ENCODE measurements around the gene GPR87. TPM values are rescaled to one million over a fixed set of nuclear protein-coding genes. Genes with fewer than 3 reads are reported as not detected.

The GPR87 gene
- total and polyA plus RNA-seq, 7 donors, result not detected

DNA sequence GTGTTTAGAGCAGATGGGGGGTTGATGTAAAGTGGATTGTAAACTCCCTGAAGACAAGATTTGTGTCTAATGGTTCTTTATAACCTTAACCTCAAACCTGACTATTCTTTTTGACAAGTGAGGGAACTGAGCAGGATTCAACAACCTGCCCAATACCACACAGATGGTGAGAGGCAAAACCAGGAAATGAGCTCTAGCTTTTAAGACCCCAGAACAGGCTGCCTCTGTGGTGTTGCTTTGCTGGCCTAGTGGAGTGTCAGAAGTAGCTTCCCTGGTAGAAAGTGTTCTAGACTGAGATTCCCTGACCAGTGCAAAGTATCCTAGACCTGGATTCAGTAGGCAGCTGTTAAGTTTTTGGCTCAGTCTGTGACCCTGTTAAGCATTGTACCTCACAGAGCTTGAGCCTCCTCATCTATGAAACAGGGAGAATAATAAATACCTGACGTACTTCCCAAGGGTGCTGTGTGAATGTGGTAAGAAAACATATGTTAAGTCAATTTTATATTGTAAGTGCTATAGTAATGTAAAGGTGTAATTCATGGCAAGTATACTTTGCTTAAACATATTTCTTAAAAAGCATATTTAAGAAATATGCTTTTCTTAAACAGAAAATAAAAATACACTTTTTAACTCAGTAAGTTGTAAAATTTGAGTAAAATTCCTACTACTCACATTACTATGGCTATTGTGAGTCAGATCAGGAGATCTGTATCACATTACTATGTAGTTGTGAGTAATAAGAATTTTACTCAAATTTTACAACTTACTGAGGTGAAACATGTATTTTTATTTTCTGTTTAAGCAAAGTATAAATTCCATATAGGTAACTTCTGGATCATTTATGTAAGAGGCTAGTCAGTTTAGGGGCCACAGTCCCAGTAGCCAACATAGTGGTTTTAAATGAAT is 8.8 kb downstream of the GPR87 start:
- intact Hi-C loops (cut with DNase I), result no loop called here
- ATAC-seq, result no peak
- DNase-seq, result no peak
- Histone ChIP-seq H3K27ac (no peak overlapping the region), H3K9me3 (no peaks in the 10 kb centered on the region), H3K27me3 (ENCODE audit: insufficient read depth in 3 of 3, low read length in 2 of 3) (peaks cover 0 to 7% (median 0%) of the 10 kb centered on the region in 3 donors), H3K4me1 (no peaks in the 10 kb centered on the region), H3K36me3 (ENCODE audit: insufficient read depth in 1 of 2, low read depth in 1 of 2) (no peaks in the 10 kb centered on the region), H3K4me3 (no peak overlapping the region)
- WGBS, 3 donors, result 81 to 85% (median 84%) methylated on average over 1 of the region's 1 CpG
- TF ChIP-seq, protein P1, sequence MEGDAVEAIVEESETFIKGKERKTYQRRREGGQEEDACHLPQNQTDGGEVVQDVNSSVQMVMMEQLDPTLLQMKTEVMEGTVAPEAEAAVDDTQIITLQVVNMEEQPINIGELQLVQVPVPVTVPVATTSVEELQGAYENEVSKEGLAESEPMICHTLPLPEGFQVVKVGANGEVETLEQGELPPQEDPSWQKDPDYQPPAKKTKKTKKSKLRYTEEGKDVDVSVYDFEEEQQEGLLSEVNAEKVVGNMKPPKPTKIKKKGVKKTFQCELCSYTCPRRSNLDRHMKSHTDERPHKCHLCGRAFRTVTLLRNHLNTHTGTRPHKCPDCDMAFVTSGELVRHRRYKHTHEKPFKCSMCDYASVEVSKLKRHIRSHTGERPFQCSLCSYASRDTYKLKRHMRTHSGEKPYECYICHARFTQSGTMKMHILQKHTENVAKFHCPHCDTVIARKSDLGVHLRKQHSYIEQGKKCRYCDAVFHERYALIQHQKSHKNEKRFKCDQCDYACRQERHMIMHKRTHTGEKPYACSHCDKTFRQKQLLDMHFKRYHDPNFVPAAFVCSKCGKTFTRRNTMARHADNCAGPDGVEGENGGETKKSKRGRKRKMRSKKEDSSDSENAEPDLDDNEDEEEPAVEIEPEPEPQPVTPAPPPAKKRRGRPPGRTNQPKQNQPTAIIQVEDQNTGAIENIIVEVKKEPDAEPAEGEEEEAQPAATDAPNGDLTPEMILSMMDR (IDR thresholded peaks at IDR 0.05), result no peak

DNA sequence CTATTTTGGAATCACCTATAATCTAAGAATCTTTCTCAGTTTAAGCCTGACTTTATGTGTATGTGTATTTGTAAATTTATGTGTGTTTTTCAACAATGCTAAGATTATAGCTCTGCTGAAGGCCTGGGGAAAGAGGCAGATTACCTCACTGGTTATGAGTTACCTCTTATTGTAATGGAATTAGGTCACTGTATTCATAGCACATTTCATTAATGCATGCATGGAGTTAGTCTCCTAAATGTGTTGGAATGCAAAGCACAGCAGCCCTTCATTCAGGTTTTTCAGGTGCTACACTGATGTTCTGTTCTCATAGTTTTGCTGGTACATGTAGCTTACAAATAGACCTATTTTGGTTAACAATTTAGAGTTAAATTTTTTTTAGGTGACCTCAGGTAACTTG is 9.5 kb downstream of the GPR87 start:
- ATAC-seq (no peak), DNase-seq (no peak)
- intact Hi-C loops (cut with DNase I), result no loop called here
- Histone ChIP-seq H3K27me3 (ENCODE audit: insufficient read depth in 3 of 3, low read length in 2 of 3) (peaks cover 0 to 7% (median 0%) of the 10 kb centered on the region in 3 donors), H3K36me3 (ENCODE audit: insufficient read depth in 1 of 2, low read depth in 1 of 2) (no peaks in the 10 kb centered on the region), H3K9me3 (no peaks in the 10 kb centered on the region), H3K27ac (no peak overlapping the region), H3K4me3 (no peak overlapping the region), H3K4me1 (no peaks in the 10 kb centered on the region)
- TF ChIP-seq, protein P1 (IDR thresholded peaks at IDR 0.05), result no peak

DNA sequence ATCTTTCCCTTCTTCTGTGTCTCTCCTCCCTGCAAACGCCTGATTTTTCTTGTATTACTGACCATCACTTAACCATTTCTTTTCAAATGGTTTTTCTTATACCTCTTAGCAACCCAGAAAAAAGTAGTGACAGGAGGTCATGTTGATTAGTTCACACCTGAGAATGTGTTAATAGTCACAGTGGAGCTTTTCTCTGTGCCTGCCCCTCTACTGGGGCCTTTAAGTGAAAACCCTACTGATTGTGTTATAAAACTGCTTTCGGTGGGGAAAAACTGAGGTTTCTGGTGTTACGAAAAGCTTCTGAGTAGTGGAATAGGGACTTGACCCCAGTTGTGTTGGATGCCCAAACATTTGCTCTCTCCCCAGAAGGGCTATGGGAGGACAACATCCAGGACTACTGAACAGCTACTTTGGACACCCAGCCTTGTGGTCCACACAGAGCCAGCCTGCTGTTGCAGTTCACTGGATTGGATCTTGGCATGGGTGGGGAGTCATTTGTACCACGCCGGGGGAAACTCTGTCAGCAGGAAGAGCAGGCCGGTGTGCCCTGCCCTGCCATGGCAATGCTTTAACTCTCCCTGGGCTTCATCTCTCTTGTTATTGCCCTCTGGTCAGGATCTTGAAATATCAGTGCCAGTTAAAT is 10.3 kb downstream of the GPR87 start:
- ATAC-seq, result no peak
- TF ChIP-seq, protein P1 (IDR thresholded peaks at IDR 0.05), result no peak
- H3K27me3 ChIP-seq (ENCODE audit: insufficient read depth in 3 of 3, low read length in 2 of 3), result peaks cover 0 to 7% (median 0%) of the 10 kb centered on the region in 3 donors
- H3K4me1 ChIP-seq, result no peaks in the 10 kb centered on the region
- no peaks in the 10 kb centered on the region for H3K36me3 ChIP-seq (ENCODE audit: insufficient read depth in 1 of 2, low read depth in 1 of 2)
- H3K4me3 ChIP-seq, result no peak overlapping the region
- intact Hi-C loops (cut with DNase I), result no loop called here
- 77 to 84% (median 83%) methylated on average over 6 of the region's 6 CpGs for WGBS, 3 donors
- no peaks in the 10 kb centered on the region for H3K9me3 ChIP-seq
- DNase-seq, result no peak
- H3K27ac ChIP-seq, result no peak overlapping the region

DNA sequence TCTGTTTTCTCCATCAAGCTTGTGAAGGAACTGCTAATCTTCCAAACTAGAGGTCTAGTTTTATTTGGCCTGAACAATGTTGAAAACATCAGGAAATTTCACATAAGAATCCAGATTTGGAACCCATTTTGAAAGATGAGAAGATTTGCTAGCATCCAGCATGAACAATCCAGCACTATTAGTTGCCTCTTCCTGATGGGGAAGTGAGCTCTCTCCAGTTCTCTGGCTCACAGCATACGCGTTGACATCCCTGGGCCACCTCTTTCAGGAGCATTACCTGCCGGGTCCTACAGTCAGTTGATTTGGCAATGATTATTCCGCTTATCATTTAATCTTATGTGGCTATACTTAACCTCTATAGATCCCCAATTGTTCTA is 10.9 kb downstream of the GPR87 start:
- H3K27me3 ChIP-seq (ENCODE audit: insufficient read depth in 3 of 3, low read length in 2 of 3), result peaks cover 0 to 7% (median 0%) of the 10 kb centered on the region in 3 donors
- H3K36me3 ChIP-seq (ENCODE audit: insufficient read depth in 1 of 2, low read depth in 1 of 2), result no peaks in the 10 kb centered on the region
- TF ChIP-seq, protein P1 (IDR thresholded peaks at IDR 0.05), result no peak
- intact Hi-C loops (cut with DNase I), result no loop called here
- DNase-seq (no peak), ATAC-seq (no peak)
- no peaks in the 10 kb centered on the region for H3K9me3 ChIP-seq
- no peak overlapping the region for H3K4me3 ChIP-seq
- 74 to 80% (median 78%) methylated on average over 4 of the region's 4 CpGs for WGBS, 3 donors
- H3K4me1 ChIP-seq, result no peaks in the 10 kb centered on the region
- H3K27ac ChIP-seq, result no peak overlapping the region

All from psoas muscle (tissue), 8 donors.